HepG2 (cell line): Measurements from ENCODE around the gene ARHGEF38. TPM values are rescaled to one million over a fixed set of nuclear protein-coding genes. Genes with fewer than 3 reads are reported as not detected.

Source experiments
- CHD4 ChIP-seq: fragments of 200-600 bp; sonication (generic); IDR thresholded peaks from 2 replicates; pipeline ENCODE4 v1.7.0; 2017; ENCODE audit warnings: mild to moderate bottlenecking, low read length, borderline replicate concordance
- KAT8 ChIP-seq: IDR thresholded peaks from 2 replicates; pipeline ENCODE4 v1.6.1; 2016; ENCODE audit warnings: missing genetic modification reagents, missing compliant biosample characterization
- KLF6 ChIP-seq: IDR thresholded peaks from 2 replicates; pipeline ENCODE4 v1.8.0; 2016; ENCODE audit warnings: missing biosample characterization, missing genetic modification reagents
- MZF1 ChIP-seq: sonication (generic); formaldehyde crosslinking; IDR thresholded peaks from 2 replicates; pipeline ENCODE4 v1.8.1; 2023; ENCODE audit warnings: mild to moderate bottlenecking, missing genetic modification reagents, borderline replicate concordance
- PAWR ChIP-seq: sonication (generic); formaldehyde crosslinking; IDR thresholded peaks from 2 replicates; pipeline ENCODE4 v1.4.0; 2020; ENCODE audit warnings: missing genetic modification reagents, mild to moderate bottlenecking, borderline replicate concordance
- PHB2 ChIP-seq: fragments of 450-650 bp; IDR thresholded peaks from 2 replicates; pipeline ENCODE4 v1.6.1; 2018; ENCODE audit not compliant: partially characterized antibody
- RARG ChIP-seq: sonication (generic); formaldehyde crosslinking; IDR thresholded peaks from 2 replicates; pipeline ENCODE4 v1.4.0; 2020; ENCODE audit warnings: low read depth, mild to moderate bottlenecking, missing genetic modification reagents
- REXO4 ChIP-seq: sonication (generic); formaldehyde crosslinking; IDR thresholded peaks from 2 replicates; pipeline ENCODE4 v1.8.0; 2022; ENCODE audit warnings: missing genetic modification reagents, mild to moderate bottlenecking, borderline replicate concordance
- SIX1 ChIP-seq: sonication (generic); formaldehyde crosslinking; IDR thresholded peaks from 2 replicates; pipeline ENCODE4 v1.4.0; 2020; ENCODE audit warnings: missing genetic modification reagents, borderline replicate concordance
- TP53 ChIP-seq: sonication (generic); formaldehyde crosslinking; conservative IDR thresholded peaks from 2 replicates; pipeline ENCODE4 v1.4.0; 2020; ENCODE audit warnings: missing genetic modification reagents
- YEATS2 ChIP-seq: sonication (generic); formaldehyde crosslinking; IDR thresholded peaks from 2 replicates; pipeline ENCODE4 v1.4.0; 2020; ENCODE audit warnings: missing genetic modification reagents, borderline replicate concordance
- ZC3H13 ChIP-seq: sonication (generic); formaldehyde crosslinking; IDR thresholded peaks from 2 replicates; pipeline ENCODE4 v1.8.1; 2023; ENCODE audit warnings: mild to moderate bottlenecking, missing genetic modification reagents, moderate library complexity
- ZFP91 ChIP-seq: sonication (generic); formaldehyde crosslinking; IDR thresholded peaks from 2 replicates; pipeline ENCODE4 v1.9.0; 2022; ENCODE audit warnings: missing genetic modification reagents, mild to moderate bottlenecking, borderline replicate concordance
- ZMYM2 ChIP-seq: sonication (generic); formaldehyde crosslinking; IDR thresholded peaks from 2 replicates; pipeline ENCODE4 v1.8.0; 2022; ENCODE audit warnings: mild to moderate bottlenecking, missing genetic modification reagents
- ZNF276 ChIP-seq: sonication (generic); formaldehyde crosslinking; IDR thresholded peaks from 2 replicates; pipeline ENCODE4 v1.4.0; 2020; ENCODE audit warnings: mild to moderate bottlenecking, low read depth, missing genetic modification reagents
- ZNF292 ChIP-seq: sonication (generic); formaldehyde crosslinking; IDR thresholded peaks from 2 replicates; pipeline ENCODE4 v1.8.1; 2022; ENCODE audit warnings: mild to moderate bottlenecking, low read depth, missing genetic modification reagents, borderline replicate concordance
- ZNF710 ChIP-seq: sonication (generic); formaldehyde crosslinking; IDR thresholded peaks from 2 replicates; pipeline ENCODE4 v1.5.0; 2020; ENCODE audit warnings: mild to moderate bottlenecking, missing genetic modification reagents, borderline replicate concordance
- polyA plus RNA-seq, 8 experiments: library from polyadenylated mRNA; depleted of rRNA in 3 of 8; stranded (reverse) in 7 of 8; unstranded in 1 of 8; fragments of >200 nt; fragmentation: Illumina TruSeq in 4 of 8; extraction: Trizol in 4 of 8; gene quantifications; 2 replicates each; pipeline versions ENCODE4 v1.2.1 to v1.2.3, GENCODE V29; 2011 to 2016; ENCODE audit warnings: low read depth in 4 of 8, missing spikeins in 1 of 8, mixed read lengths in 1 of 8; ENCODE audit not compliant: insufficient read depth in 1 of 8
- total RNA-seq, 5 experiments: library from RNA; depleted of rRNA; stranded (reverse); fragments of >200 nt; fragmentation: Illumina TruSeq; extraction: Trizol; gene quantifications; 2 replicates each; pipeline ENCODE4 v1.2.3, GENCODE V29; 2016; ENCODE audit warnings: low read depth in 1 of 5
- TF ChIP-seq, protein P1 (sequence below): sonication (generic); formaldehyde crosslinking; IDR thresholded peaks from 2 replicates; pipeline ENCODE4 v1.5.0; 2020; ENCODE audit warnings: missing genetic modification reagents, mild to moderate bottlenecking, borderline replicate concordance
- TF ChIP-seq, protein P2 (sequence below): IDR thresholded peaks from 2 replicates; pipeline ENCODE4 v1.6.1; 2016; ENCODE audit warnings: low read depth

ARHGEF38 gene
- total and polyA plus RNA-seq, 2 of the 13 experiments (the other 11 are each of a cell fraction or from before 2014, with no cell fraction given): not detected

- 0 out of 2 replicates have a peak, but pooled peaks have one; percentile 58 for TF ChIP-seq MZF1 (CRISPR knock-in tag)
- TF ChIP-seq REXO4: no peak
- TF ChIP-seq, protein P1, sequence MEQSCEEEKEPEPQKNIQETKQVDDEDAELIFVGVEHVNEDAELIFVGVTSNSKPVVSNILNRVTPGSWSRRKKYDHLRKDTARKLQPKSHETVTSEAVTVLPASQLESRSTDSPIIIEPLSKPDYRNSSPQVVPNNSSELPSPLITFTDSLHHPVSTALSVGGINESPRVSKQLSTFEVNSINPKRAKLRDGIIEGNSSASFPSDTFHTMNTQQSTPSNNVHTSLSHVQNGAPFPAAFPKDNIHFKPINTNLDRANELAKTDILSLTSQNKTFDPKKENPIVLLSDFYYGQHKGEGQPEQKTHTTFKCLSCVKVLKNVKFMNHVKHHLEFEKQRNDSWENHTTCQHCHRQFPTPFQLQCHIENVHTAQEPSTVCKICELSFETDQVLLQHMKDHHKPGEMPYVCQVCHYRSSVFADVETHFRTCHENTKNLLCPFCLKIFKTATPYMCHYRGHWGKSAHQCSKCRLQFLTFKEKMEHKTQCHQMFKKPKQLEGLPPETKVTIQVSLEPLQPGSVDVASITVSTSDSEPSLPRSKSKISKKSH (CRISPR knock-in tag): peak; percentile 99
- TF ChIP-seq ZFP91 (CRISPR knock-in tag): peak; percentile 96
- TF ChIP-seq ZMYM2 (CRISPR knock-in tag): peak; percentile 94
- TF ChIP-seq SIX1 (CRISPR knock-in tag): peak; percentile 79
- TF ChIP-seq YEATS2: peak; percentile 99
- peak; percentile 95 for TF ChIP-seq ZNF276 (CRISPR knock-in tag)
- TF ChIP-seq CHD4: no peak
- TF ChIP-seq, protein P2, sequence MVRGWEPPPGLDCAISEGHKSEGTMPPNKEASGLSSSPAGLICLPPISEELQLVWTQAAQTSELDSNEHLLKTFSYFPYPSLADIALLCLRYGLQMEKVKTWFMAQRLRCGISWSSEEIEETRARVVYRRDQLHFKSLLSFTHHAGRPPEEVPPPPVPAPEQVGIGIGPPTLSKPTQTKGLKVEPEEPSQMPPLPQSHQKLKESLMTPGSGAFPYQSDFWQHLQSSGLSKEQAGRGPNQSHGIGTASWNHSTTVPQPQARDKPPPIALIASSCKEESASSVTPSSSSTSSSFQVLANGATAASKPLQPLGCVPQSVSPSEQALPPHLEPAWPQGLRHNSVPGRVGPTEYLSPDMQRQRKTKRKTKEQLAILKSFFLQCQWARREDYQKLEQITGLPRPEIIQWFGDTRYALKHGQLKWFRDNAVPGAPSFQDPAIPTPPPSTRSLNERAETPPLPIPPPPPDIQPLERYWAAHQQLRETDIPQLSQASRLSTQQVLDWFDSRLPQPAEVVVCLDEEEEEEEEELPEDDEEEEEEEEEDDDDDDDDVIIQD (CRISPR knock-in tag): peak; percentile 92
- no peak for TF ChIP-seq PHB2
- peak; percentile 93; the same call in 1 of the 2 replicates for TF ChIP-seq KLF6 (CRISPR knock-in tag)
- TF ChIP-seq RARG (CRISPR knock-in tag): 0 out of 2 replicates have a peak, but pooled peaks have one; percentile 62
- TF ChIP-seq KAT8: peak; percentile 100
- no peak; the same call in 1 of the 2 replicates for TF ChIP-seq TP53 (CRISPR knock-in tag)
- peak; percentile 46; the same call in 1 of the 2 replicates for TF ChIP-seq PAWR (CRISPR knock-in tag)
- peak; percentile 49 for TF ChIP-seq ZNF292
- TF ChIP-seq ZC3H13 (CRISPR knock-in tag): peak; percentile 96
- TF ChIP-seq ZNF710 (CRISPR knock-in tag): peak; percentile 94; the same call in 1 of the 2 replicates
Measured at GRCh38 chr4:105708181-105709080, 156.0 kb downstream of the ARHGEF38 start, which contains the start of the genes GSTCD and INTS12 (continued).
